ENCODE data around the gene NFKB1.

DNA sequence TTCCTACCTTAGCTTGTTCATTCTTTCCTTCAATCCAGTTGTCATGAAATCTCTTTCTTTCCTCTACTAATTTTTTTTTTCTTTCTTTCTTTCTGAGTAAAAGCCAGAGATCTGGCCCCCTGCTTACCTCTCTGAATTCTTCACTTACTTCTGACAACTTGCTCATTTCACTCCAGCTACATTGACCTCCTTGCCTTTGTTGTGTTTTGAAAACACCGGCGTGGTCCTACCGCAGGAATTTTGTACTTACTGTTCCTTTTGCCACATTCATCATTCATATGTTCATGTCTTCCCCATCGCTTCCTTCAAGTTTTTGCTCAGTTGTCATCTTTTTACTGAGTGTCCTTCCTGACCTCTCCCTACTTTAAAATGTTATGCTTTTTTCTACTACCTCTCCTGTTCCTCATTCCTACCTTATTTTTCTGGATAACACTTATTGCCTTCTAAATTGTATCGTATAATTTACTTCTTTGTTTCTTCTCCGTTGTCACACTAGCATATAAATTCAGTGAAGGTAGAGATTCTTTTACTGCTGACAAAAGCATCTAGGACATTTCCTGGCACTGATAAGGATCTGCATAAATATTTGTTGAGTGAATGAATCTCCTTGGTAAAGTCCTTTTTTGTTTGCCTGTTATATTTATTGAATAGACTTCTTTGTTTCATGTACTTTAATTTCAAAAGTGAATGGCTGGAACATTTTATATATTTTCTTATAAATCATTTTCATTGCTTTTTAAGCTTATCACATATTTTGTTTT lies 74.4 kb downstream of the NFKB1 start:
- TF ChIP-seq POLR2A (IDR thresholded peaks at IDR 0.05), result no peak
- TF ChIP-seq, protein P1, sequence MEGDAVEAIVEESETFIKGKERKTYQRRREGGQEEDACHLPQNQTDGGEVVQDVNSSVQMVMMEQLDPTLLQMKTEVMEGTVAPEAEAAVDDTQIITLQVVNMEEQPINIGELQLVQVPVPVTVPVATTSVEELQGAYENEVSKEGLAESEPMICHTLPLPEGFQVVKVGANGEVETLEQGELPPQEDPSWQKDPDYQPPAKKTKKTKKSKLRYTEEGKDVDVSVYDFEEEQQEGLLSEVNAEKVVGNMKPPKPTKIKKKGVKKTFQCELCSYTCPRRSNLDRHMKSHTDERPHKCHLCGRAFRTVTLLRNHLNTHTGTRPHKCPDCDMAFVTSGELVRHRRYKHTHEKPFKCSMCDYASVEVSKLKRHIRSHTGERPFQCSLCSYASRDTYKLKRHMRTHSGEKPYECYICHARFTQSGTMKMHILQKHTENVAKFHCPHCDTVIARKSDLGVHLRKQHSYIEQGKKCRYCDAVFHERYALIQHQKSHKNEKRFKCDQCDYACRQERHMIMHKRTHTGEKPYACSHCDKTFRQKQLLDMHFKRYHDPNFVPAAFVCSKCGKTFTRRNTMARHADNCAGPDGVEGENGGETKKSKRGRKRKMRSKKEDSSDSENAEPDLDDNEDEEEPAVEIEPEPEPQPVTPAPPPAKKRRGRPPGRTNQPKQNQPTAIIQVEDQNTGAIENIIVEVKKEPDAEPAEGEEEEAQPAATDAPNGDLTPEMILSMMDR (IDR thresholded peaks at IDR 0.05), result no peak
